LNCAP (cell line): ENCODE results near the gene PTGFR.

Experiments
- CTCF ChIP-seq: fragments of 450-650 bp; IDR thresholded peaks from 2 replicates; pipeline ENCODE4 v1.5.1; 2017; ENCODE audit warnings: mild to moderate bottlenecking

The PTGFR gene

GRCh38 chr1:78520843-78521242 is 30.1 kb downstream of the PTGFR start:
- no peak for TF ChIP-seq CTCF

GRCh38 chr1:78522136-78522535 is 31.4 kb downstream of the PTGFR start:
- no peak for TF ChIP-seq CTCF

GRCh38 chr1:78526496-78526895 is 35.7 kb downstream of the PTGFR start:
- TF ChIP-seq CTCF, result no peak

GRCh38 chr1:78527706-78528105 is 36.9 kb downstream of the PTGFR start:
- no peak for TF ChIP-seq CTCF

- no peak for TF ChIP-seq CTCF
Observed at GRCh38 chr1:78533527-78533926, 42.8 kb downstream of the PTGFR start.

- no peak for TF ChIP-seq CTCF
Observed at GRCh38 chr1:78535286-78535685, 44.5 kb downstream of the PTGFR start.

- no peak for TF ChIP-seq CTCF
Observed at GRCh38 chr1:78536427-78536826, 45.7 kb downstream of the PTGFR start.

- no peak for TF ChIP-seq CTCF
Observed at GRCh38 chr1:78540048-78540447, 49.3 kb downstream of the PTGFR start.
